ENCODE results near the gene PEAK1. TPM values are rescaled to one million over a fixed set of nuclear protein-coding genes. Genes with fewer than 3 reads are reported as not detected.

PEAK1 gene
- total and polyA plus RNA-seq, 9 of the 15 experiments (the other 6 are each of a cell fraction or from before 2014, with no cell fraction given): 0.99 to 22.4 (median 10.8) TPM

DNA sequence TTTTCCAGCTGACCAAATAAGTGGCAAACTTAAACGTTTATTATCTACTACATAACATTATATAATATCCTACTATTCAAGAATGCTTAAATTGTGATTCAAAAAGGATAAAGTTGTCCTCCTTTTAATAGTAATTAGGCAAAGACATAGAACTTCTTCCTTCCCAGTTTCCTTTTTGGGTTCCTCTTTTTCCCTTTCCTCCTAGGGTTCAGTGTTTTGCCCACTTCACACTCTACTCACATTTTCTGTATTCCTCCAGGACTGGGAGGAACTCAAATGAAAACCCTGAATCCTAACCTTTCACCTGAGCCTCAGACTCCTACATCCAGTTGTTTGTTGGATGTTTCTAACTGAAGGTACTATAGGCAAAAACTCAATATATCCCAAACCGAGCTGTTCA is 132.5 kb downstream of the PEAK1 start:
- WGBS (ENCODE audit: insufficient coverage, low coverage, missing lambda C conversion rate): 28% methylated on average over 2 of the region's 2 CpGs
- H4K20me1 ChIP-seq (replicated peaks; ENCODE audit: control insufficient read depth, insufficient read depth, low read length): no peaks in the 10 kb centered on the region
- ChIA-PET CTCF (ENCODE audit: low intra/inter-chr PET ratio) (no interaction called here), POLR2A (interaction anchor here (1.0 kb wide), 1 partner anchor 69 kb away, joined by 4 read pairs; no protein-coding TSS in a partner anchor)
- no peaks in the 10 kb centered on the region for H3K4me1 ChIP-seq (replicated peaks in 1 of 2; ENCODE audit: control insufficient read depth in 2 of 2, insufficient read depth in 2 of 2, low read length in 2 of 2)
- ATAC-seq (no peak), FAIRE-seq (no peak), DNase-seq (ENCODE audit: extremely low read depth in 1 of 4, low spot score in 3 of 4) (no peak)
- no peaks in the 10 kb centered on the region for H3K27me3 ChIP-seq (ENCODE audit: control insufficient read depth in 2 of 2, insufficient read depth in 2 of 2, low read length in 2 of 2)
- intact Hi-C loops (cut with micrococcal nuclease) (no loop called here), in situ Hi-C loops (cut with MboI) (no loop called here)
- no peak overlapping the region for H3K27ac ChIP-seq (ENCODE audit: extremely low read depth, low read depth, low read length)
- H3K4me2 ChIP-seq (ENCODE audit: insufficient read depth, low read length): no peak overlapping the region
- peaks cover 14% of the 10 kb centered on the region; the same call in 2 of the 3 replicates for H3K36me3 ChIP-seq (ENCODE audit: control insufficient read depth, insufficient read depth, low read length)
- H3K4me3 ChIP-seq: no peak overlapping the region
- no peak overlapping the region for H2AFZ ChIP-seq (ENCODE audit: low read depth, low read length)
- no peaks in the 10 kb centered on the region for H3K9me1 ChIP-seq (ENCODE audit: control insufficient read depth, insufficient read depth, low read length)
- H3K9ac ChIP-seq (ENCODE audit: insufficient read depth in 1 of 2, low read depth in 2 of 2, low read length in 2 of 2): no peak overlapping the region
- no peaks in the 10 kb centered on the region for H3K9me3 ChIP-seq (replicated peaks; ENCODE audit: control insufficient read depth, insufficient read depth, low read depth, low read length)
- no peaks in the 10 kb centered on the region for H3K79me2 ChIP-seq (ENCODE audit: control insufficient read depth, insufficient read depth, low read length)
- no TSS peak for BruUV-seq (replicated peaks)
- TF ChIP-seq BACH1 (tag; IDR thresholded peaks at IDR 0.05) (no peak), HDAC1 (IDR thresholded peaks at IDR 0.05) (no peak), SIRT6 (IDR thresholded peaks at IDR 0.05; ENCODE audit: low read depth, low read length) (no peak), ARID1B (IDR thresholded peaks at IDR 0.05) (no peak), RBM39 (optimal IDR thresholded peaks at IDR 0.05; ENCODE audit: low read depth, low read length) (no peak)
- TF ChIP-seq, protein P1, sequence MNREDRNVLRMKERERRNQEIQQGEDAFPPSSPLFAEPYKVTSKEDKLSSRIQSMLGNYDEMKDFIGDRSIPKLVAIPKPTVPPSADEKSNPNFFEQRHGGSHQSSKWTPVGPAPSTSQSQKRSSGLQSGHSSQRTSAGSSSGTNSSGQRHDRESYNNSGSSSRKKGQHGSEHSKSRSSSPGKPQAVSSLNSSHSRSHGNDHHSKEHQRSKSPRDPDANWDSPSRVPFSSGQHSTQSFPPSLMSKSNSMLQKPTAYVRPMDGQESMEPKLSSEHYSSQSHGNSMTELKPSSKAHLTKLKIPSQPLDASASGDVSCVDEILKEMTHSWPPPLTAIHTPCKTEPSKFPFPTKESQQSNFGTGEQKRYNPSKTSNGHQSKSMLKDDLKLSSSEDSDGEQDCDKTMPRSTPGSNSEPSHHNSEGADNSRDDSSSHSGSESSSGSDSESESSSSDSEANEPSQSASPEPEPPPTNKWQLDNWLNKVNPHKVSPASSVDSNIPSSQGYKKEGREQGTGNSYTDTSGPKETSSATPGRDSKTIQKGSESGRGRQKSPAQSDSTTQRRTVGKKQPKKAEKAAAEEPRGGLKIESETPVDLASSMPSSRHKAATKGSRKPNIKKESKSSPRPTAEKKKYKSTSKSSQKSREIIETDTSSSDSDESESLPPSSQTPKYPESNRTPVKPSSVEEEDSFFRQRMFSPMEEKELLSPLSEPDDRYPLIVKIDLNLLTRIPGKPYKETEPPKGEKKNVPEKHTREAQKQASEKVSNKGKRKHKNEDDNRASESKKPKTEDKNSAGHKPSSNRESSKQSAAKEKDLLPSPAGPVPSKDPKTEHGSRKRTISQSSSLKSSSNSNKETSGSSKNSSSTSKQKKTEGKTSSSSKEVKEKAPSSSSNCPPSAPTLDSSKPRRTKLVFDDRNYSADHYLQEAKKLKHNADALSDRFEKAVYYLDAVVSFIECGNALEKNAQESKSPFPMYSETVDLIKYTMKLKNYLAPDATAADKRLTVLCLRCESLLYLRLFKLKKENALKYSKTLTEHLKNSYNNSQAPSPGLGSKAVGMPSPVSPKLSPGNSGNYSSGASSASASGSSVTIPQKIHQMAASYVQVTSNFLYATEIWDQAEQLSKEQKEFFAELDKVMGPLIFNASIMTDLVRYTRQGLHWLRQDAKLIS (CRISPR knock-in tag; IDR thresholded peaks at IDR 0.05): no peak
- TF ChIP-seq, protein P2, sequence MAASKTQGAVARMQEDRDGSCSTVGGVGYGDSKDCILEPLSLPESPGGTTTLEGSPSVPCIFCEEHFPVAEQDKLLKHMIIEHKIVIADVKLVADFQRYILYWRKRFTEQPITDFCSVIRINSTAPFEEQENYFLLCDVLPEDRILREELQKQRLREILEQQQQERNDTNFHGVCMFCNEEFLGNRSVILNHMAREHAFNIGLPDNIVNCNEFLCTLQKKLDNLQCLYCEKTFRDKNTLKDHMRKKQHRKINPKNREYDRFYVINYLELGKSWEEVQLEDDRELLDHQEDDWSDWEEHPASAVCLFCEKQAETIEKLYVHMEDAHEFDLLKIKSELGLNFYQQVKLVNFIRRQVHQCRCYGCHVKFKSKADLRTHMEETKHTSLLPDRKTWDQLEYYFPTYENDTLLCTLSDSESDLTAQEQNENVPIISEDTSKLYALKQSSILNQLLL (CRISPR knock-in tag; IDR thresholded peaks at IDR 0.05; ENCODE audit: borderline replicate concordance): no peak
- TF ChIP-seq, protein P3, sequence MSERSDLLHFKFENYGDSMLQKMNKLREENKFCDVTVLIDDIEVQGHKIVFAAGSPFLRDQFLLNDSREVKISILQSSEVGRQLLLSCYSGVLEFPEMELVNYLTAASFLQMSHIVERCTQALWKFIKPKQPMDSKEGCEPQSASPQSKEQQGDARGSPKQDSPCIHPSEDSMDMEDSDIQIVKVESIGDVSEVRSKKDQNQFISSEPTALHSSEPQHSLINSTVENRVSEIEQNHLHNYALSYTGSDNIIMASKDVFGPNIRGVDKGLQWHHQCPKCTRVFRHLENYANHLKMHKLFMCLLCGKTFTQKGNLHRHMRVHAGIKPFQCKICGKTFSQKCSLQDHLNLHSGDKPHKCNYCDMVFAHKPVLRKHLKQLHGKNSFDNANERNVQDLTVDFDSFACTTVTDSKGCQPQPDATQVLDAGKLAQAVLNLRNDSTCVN (CRISPR knock-in tag; IDR thresholded peaks at IDR 0.05): no peak
- TF ChIP-seq, protein P4, sequence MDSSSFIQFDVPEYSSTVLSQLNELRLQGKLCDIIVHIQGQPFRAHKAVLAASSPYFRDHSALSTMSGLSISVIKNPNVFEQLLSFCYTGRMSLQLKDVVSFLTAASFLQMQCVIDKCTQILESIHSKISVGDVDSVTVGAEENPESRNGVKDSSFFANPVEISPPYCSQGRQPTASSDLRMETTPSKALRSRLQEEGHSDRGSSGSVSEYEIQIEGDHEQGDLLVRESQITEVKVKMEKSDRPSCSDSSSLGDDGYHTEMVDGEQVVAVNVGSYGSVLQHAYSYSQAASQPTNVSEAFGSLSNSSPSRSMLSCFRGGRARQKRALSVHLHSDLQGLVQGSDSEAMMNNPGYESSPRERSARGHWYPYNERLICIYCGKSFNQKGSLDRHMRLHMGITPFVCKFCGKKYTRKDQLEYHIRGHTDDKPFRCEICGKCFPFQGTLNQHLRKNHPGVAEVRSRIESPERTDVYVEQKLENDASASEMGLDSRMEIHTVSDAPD (CRISPR knock-in tag; IDR thresholded peaks at IDR 0.05): no peak
- TF ChIP-seq, protein P5, sequence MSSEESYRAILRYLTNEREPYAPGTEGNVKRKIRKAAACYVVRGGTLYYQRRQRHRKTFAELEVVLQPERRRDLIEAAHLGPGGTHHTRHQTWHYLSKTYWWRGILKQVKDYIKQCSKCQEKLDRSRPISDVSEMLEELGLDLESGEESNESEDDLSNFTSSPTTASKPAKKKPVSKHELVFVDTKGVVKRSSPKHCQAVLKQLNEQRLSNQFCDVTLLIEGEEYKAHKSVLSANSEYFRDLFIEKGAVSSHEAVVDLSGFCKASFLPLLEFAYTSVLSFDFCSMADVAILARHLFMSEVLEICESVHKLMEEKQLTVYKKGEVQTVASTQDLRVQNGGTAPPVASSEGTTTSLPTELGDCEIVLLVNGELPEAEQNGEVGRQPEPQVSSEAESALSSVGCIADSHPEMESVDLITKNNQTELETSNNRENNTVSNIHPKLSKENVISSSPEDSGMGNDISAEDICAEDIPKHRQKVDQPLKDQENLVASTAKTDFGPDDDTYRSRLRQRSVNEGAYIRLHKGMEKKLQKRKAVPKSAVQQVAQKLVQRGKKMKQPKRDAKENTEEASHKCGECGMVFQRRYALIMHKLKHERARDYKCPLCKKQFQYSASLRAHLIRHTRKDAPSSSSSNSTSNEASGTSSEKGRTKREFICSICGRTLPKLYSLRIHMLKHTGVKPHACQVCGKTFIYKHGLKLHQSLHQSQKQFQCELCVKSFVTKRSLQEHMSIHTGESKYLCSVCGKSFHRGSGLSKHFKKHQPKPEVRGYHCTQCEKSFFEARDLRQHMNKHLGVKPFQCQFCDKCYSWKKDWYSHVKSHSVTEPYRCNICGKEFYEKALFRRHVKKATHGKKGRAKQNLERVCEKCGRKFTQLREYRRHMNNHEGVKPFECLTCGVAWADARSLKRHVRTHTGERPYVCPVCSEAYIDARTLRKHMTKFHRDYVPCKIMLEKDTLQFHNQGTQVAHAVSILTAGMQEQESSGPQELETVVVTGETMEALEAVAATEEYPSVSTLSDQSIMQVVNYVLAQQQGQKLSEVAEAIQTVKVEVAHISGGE (CRISPR knock-in tag; IDR thresholded peaks at IDR 0.05): no peak

Data from K562 (cell line).